Measurements from ENCODE around the gene ACP3.

Gene ACP3

GRCh38 chr3:132284781-132285619 lies 32.2 kb upstream of the ACP3 start:
- DNase-seq (ENCODE audit: insufficient read length, low spot score), result no peak
- no peak for TF ChIP-seq CTCF (IDR thresholded peaks at IDR 0.05; ENCODE audit: insufficient read depth, missing control alignments)
- no peak for FAIRE-seq

- FAIRE-seq, result no peak
- DNase-seq (ENCODE audit: insufficient read length, low spot score), result no peak
- no peak for TF ChIP-seq CTCF (IDR thresholded peaks at IDR 0.05; ENCODE audit: insufficient read depth, missing control alignments)
Observed at GRCh38 chr3:132285620-132285945, 31.6 kb upstream of the ACP3 start.

GRCh38 chr3:132286035-132286434 lies 31.2 kb upstream of the ACP3 start:
- DNase-seq (ENCODE audit: insufficient read length, low spot score) (no peak), FAIRE-seq (no peak)
- no peak for TF ChIP-seq CTCF (IDR thresholded peaks at IDR 0.05; ENCODE audit: insufficient read depth, missing control alignments)

- FAIRE-seq (no peak), DNase-seq (ENCODE audit: insufficient read length, low spot score) (no peak)
- no peak for TF ChIP-seq CTCF (IDR thresholded peaks at IDR 0.05; ENCODE audit: insufficient read depth, missing control alignments)
Observed at GRCh38 chr3:132288357-132288756, 28.9 kb upstream of the ACP3 start.

- DNase-seq (ENCODE audit: insufficient read length, low spot score) (no peak), FAIRE-seq (no peak)
- no peak for TF ChIP-seq CTCF (IDR thresholded peaks at IDR 0.05; ENCODE audit: insufficient read depth, missing control alignments)
Observed at GRCh38 chr3:132289316-132289715, 27.9 kb upstream of the ACP3 start.

- FAIRE-seq (no peak), DNase-seq (ENCODE audit: insufficient read length, low spot score) (no peak)
- no peak for TF ChIP-seq CTCF (IDR thresholded peaks at IDR 0.05; ENCODE audit: insufficient read depth, missing control alignments)
Observed at GRCh38 chr3:132290833-132291232, 26.4 kb upstream of the ACP3 start.

- DNase-seq (ENCODE audit: insufficient read length, low spot score) (no peak), FAIRE-seq (no peak)
- no peak for TF ChIP-seq CTCF (IDR thresholded peaks at IDR 0.05; ENCODE audit: insufficient read depth, missing control alignments)
Observed at GRCh38 chr3:132292042-132292441, 25.2 kb upstream of the ACP3 start.
